IPS-11a (cell line): ENCODE results near the gene MDN1.

Experiments used
- H3K4me3 ChIP-seq: one replicate; pipeline ENCODE4 v1.5.1; 2013; ENCODE audit warnings: low read depth, low read length, control low read depth

MDN1 gene

DNA sequence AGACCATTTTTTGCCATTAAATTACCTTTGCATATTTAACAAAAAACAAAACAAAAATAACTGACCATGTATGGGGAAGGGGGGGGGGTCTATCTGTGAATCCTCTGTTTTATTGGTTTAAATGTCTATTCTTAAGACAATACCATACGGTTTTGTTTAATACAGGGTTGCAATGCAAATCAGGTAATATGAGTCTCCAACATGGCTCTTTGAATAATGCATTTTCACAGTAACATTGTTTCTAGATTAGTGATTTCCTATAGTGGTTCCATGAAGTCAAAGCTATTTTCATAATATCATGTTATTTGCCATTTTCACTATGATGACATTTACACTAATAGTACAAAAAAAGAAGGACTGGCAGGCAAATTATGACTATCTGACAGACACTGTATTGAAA is 116.3 kb downstream of the MDN1 start:
- no peak overlapping the region for H3K4me3 ChIP-seq

DNA sequence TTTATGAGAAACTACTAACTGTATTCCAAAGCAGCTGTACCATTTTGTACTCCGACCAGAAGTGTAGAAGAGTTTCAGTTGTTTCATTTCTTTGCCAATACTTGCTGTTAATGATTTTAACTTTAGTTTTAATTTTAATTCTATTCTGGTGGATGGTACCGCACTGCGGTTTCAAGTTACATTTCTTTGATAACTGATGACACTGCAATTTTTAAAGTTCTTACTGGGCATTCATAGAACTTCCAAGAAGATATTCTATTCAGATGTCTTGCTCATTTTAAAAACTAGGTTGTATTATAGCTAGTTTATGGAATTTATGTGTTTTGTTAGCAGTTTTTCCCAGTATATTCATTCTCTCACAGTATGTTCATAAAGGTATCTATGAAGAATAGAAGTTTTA is 117.2 kb downstream of the MDN1 start:
- no peak overlapping the region for H3K4me3 ChIP-seq

- no peak overlapping the region for H3K4me3 ChIP-seq
Observed at GRCh38 chr6:89695667-89696066, 123.9 kb downstream of the MDN1 start.

DNA sequence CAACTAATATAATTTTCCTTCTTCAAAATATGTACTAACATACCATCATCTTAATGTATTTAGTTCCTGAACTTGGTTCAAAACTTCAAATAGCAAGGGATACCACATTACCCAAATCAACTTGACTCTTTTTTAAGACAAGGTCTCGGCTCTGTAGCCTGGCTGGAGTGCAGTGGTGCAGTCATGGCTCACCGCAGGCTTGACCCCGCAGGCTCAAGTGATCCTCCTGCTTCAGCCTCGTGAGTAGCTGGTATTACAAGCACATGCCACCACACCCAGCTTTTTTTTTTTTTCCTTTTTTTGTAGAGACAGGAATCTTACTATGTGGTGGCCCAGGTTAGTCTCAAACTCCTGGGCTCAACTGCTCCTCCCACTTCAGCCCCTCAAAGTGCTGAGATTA is 125.2 kb downstream of the MDN1 start:
- no peak overlapping the region for H3K4me3 ChIP-seq

GRCh38 chr6:89693207-89693606 is 126.4 kb downstream of the MDN1 start:
- no peak overlapping the region for H3K4me3 ChIP-seq

GRCh38 chr6:89692256-89692655 is 127.3 kb downstream of the MDN1 start:
- H3K4me3 ChIP-seq = no peak overlapping the region

- H3K4me3 ChIP-seq = no peak overlapping the region
Observed at GRCh38 chr6:89690944-89691324, 128.7 kb downstream of the MDN1 start.

- no peak overlapping the region for H3K4me3 ChIP-seq
Observed at GRCh38 chr6:89689732-89690131, 129.9 kb downstream of the MDN1 start.

DNA sequence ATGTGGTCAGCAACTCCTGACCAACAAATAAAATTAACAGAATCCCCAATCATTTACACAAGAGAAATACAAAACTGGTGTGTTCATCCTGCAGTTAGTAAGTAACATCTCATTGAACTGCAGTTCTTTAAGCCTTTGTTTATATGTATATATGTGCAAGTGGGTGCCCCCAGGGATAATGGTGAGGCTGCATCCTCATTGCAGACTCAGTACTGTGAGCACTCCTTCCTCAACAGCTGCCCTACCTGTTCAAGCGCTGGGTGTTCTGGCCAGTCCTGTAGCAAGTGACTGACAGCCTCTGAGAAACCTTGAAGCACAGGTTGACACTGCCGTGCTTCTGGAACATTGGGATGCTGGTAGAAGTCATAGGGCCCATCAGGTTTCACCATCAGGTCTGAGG is 131.3 kb downstream of the MDN1 start:
- no peak overlapping the region for H3K4me3 ChIP-seq

DNA sequence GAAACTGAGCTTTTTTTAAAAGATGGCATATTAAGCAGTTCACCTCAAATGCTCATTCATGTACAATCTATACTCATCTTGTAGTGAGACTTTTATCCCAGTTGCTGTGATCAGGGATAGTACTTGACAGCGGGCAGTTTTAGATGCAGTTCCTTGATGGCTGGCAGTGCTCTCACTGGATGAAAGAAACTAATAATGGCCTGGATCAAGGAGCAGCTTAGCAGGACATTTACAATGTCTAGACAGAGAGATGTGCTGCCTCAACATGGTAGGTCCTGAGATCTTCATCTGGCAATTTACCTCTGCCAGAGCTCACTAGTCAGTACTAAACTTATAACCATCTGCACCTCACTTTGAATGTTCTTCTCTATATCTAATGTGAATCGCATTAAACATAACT is 134.3 kb downstream of the MDN1 start:
- H3K4me3 ChIP-seq = no peak overlapping the region

DNA sequence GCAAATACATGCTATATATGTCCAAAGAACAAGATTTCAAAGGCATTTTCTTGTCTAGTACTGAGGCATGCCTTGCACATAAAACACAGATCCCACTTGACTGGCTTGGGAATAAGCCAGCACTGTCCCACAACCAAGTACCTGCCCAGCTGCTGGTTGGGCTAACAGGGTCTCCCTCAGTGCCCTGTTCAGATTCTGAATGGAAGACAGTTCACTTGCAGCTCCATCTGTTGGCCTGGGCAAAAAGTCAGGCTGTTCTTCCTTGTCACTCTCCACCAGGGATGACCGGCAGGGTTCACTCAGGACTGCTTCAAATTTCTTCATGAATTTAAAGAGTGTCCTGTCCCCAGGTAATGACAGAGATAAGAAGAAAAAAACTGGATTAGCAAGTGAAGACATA is 136.6 kb downstream of the MDN1 start:
- no peak overlapping the region for H3K4me3 ChIP-seq

DNA sequence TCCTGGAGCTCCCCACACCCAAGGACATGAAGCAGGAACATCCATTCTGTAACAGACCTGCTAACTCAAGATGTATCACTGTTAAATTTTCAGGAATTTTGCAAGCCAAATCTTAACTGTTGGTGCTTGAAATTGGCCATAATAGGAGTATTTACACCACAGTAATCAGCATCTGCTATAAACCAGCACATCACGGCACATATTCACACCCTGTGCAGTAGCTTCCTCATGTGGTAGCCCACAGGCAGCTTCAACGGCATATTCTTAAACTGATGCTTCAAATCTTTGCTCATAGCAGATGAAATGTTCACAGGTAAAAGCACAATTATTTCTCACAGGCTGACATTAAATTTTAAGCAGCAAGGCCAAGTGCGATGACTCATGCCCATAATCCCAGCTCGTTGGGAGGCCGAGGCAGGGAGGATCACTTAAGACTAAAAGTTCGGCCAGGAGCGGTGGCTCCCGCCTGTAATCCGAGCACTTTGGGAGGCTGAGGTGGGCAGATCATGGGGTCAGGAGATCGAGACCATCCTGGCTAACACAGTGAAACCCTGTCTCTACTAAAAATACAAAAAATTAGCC is 137.5 kb downstream of the MDN1 start:
- no peak overlapping the region for H3K4me3 ChIP-seq

DNA sequence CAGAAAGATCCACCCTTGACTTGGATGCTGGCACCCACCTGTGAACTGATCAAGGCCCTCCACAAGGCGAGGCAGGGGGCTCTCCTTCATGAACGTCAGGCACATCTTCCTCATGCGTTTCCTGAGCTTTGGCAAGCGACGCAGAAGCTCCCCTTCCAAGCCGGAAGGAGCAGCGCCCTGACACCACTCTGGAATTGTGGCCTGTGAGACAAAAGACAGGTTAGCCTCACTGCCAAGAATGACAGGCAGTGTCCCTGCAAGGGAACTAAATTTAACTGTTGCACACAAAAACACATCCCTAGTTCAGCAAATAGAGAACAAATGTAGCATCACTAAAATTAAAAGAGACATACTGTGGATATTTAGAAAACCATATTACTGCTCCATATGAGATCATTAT is 139.0 kb downstream of the MDN1 start:
- no peak overlapping the region for H3K4me3 ChIP-seq

GRCh38 chr6:89680150-89680549 is 139.4 kb downstream of the MDN1 start:
- H3K4me3 ChIP-seq = no peak overlapping the region

- H3K4me3 ChIP-seq = no peak overlapping the region
Observed at GRCh38 chr6:89679215-89680120, 140.1 kb downstream of the MDN1 start.

- H3K4me3 ChIP-seq = no peak overlapping the region
Observed at GRCh38 chr6:89678531-89678930, 141.1 kb downstream of the MDN1 start.

DNA sequence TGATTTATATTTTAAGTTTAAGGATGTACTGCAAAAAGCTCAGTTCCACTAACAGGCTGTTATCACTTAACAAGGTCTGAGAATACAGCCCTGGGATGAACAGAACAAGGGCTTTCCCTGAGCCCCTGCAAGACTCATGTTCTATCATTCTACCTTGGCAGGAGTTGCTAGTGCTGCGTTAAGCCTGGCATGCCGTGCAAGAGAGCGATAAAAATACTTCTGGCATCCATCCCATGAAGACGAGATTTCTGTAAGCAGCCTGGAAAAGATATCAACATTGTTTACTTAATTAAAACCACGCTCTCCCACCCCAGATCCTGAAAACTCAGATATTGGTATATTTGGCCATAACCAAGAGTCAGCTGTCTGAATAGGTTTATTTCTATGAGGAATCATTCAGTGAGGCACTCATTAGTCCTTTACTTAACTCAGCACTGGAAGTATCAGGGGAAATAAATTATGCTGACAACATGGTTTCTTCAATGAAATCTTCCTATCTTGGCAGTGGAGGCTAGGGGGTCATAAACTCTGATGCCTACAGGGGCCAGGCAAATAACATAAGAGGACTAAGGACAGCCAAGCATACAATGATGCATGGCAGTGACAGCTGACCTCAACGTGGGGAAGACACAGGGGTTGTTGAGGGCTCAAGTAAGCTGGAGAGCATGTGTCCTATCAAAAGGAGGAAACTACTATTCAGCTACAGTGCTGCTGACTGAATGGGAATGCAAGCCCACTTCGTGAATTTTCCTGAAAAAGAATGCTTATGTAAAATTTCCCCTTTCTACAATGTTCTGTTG is 143.4 kb downstream of the MDN1 start:
- no peak overlapping the region for H3K4me3 ChIP-seq

GRCh38 chr6:89670935-89671565 is 148.5 kb downstream of the MDN1 start:
- no peak overlapping the region for H3K4me3 ChIP-seq

DNA sequence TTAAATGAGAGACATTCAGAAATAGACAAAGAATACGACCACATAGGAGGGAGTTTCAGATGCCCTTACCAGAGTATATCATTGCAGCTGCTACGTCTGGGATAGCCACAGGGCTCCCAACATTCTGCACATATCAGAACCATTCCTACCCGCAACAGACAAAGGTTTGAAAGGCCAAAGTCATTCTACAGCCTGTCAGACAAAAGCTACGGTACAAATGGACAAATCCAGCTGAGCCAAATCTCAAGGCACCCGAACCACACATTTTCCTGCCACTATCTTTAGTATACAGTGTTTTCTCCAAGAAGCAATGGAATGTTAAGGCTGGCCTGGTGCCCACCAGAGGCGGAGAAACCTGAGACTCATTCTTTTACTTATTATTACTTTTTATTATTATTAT is 150.6 kb downstream of the MDN1 start:
- H3K4me3 ChIP-seq = no peak overlapping the region

DNA sequence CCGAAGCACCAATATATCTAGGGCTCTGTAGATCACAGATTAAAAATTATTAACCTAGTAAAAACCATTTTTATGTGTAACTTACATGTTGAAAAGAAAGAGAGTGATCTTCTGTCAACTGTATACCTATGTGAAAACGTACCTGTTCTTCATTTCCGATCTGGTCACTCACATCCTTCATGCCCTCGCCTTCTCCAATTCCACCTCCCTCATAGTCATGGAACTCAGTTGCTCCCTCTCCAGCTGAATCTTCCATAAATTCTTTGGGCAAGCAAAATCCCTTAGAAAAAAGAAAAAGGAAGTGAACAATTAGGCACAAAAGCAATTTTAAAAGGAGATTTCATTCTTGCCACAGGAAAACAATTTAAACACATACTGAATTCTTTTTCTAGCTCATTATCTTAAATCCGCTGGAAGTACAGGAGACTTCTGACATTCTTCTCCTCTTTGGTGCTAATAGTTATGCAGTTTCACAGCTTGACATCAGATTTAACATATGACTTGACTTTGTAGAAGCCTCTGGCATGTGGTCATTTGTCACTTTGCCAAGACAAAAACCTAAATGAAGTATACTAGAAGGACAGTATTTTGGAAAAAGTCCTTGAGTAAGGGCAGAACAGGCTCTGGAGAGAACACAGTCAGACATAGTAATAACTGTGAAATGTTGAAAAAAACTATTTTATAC is 151.6 kb downstream of the MDN1 start:
- no peak overlapping the region for H3K4me3 ChIP-seq
